HG02571 (cell line): ENCODE data around the gene DOCK10.

Experiments
- ATAC-seq: cut with Tn5 transposase; IDR thresholded peaks from one replicate; pipeline ENCODE4 v1.9.1; 2021; ENCODE audit warnings: mild to moderate bottlenecking, moderate library complexity; ENCODE audit not compliant: unreplicated experiment

The DOCK10 gene

DNA sequence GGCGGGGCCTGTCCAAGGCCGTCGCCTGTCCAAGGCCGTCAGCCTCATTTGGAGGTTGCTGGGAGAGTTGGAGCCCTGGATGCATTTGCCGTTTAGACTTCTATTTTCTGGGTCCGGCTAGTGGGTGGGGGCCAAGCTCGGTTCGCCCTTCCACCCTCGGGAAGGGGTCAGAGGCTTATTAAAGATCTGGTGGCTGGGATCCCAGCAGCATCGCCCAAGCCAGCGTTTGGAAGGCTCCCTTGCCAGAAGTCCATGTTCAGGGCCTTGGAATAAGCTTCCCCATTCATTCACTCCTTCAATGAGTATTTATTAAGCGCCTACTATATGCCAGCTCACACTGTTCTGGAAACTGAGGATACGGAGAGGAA, 516 bp upstream of the DOCK10 start:
- ATAC-seq: no peak

DNA sequence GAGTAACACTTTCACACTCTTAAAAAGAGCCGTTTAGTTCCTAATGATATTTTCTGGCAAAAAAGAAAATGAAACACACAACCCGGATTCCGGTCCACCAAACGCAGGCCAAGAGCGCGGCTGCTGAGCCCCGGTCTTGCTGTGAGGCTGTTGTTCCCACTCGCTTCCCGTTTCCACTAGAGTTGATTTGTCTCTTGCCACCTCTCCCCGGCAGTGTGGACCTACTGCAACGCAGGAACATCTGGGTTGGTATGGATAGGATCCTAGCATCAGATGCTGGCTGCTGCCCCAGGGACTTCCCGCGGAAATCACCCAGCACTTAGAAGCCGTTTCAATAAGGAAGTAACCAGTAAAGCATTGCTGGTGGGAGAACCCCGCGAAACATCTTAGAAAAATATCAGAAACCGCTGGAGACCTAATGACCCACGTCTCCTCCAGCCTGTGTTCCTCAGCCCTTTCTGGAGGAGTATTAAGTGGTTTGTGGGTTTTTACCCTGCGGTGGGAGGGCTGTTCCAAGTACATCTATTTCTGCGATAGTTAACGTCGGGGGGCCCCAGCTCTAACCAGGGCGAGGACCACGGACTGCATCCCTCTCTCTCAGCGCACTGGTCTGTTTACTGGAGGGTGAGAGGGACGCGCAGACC, 939 bp downstream of the DOCK10 start:
- ATAC-seq: peak; percentile 63

DNA sequence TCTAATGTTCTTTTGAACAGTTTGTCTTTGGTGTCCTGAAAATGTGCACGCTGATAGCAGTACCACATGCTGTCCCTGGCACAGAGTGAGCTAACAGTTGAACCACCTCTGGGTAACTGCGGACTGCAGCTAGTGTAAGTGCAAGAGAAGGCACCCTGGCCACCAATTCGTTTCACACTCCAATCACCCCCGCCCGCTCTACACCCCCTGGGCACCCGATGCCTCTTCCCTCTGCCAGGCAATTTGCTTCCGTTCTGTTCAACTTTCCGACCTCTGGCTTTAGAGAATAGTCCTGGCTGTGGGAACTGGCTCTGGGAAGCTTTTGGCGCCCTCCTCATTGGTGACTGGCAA, 1.4 kb downstream of the DOCK10 start:
- ATAC-seq: peak; percentile 20

DNA sequence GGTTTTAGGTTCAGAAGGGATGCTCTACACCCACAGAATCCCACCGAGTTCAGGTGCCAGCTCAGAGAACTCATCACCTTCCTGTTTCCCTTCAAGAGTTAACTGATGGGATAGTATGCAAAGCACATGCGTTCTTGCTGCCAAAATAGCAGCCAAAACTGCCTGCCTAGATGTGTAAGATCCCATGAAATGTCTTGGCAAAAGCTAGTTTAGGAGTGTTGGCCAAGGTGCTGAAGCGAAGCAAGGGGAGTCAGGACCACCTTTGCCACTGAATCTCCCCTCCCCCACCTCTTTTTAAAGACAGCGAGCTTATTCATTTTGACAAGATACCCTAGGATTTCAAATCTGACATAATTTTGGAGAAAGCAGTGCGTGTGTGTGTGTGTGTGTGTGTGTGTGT, 2.1 kb downstream of the DOCK10 start:
- ATAC-seq: no peak

DNA sequence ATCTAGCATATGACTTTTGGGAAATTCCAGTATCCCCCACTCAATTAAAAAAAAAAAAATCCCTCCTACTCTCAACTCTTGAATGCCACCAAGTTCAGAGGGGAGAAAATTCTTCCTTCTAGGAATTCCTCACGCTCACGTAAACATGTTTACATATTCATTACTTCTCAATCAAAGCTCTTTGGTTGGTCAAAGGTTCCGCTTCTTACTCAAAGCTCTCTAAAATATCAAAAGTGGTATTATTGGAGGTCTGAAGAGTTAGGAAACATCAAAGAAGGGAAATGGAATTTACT, 4.1 kb downstream of the DOCK10 start:
- no peak for ATAC-seq

- no peak for ATAC-seq
Observed at GRCh38 chr2:225037415-225038230, 4.6 kb downstream of the DOCK10 start.

DNA sequence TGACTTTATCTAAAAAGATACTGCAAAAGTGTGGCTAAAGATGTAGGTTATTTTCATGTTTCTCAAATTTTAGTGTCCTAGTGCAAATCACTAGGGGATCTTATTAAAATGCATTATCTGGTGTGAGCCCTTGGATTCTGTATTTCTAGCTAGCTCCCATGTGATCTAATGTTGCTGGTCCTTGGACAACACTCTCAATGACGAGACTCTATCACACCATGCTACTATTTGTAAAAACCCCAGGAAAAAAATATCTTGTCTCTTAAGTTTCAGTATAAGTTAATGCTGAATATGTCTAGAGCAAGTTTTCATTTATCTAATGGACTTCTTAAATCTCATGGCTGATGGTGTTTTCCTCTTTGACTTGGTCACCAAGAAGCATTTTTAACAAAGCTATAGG, 5.8 kb downstream of the DOCK10 start:
- ATAC-seq: no peak

- ATAC-seq: no peak
Observed at GRCh38 chr2:225033440-225034318, 8.6 kb downstream of the DOCK10 start.

DNA sequence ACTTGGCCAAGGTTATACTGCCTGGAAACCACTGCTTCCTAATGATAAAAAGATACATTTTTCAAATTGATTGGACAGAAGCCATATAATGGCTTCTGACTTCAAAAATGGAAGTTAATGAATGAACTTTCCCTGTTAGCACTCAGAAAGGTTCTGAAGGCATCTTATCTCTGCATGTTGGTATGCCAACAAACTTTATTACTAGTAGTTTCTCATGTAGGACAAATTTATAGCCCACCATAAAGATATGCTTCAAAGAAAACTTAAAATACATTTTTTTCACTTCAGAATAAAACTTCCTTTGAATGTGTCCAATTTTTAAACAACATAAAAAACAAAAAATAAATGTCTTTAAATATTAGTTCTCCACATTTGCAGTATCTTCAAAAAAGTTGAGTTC, 10.0 kb downstream of the DOCK10 start:
- ATAC-seq: no peak

GRCh38 chr2:225031599-225031998, 10.7 kb downstream of the DOCK10 start:
- no peak for ATAC-seq

DNA sequence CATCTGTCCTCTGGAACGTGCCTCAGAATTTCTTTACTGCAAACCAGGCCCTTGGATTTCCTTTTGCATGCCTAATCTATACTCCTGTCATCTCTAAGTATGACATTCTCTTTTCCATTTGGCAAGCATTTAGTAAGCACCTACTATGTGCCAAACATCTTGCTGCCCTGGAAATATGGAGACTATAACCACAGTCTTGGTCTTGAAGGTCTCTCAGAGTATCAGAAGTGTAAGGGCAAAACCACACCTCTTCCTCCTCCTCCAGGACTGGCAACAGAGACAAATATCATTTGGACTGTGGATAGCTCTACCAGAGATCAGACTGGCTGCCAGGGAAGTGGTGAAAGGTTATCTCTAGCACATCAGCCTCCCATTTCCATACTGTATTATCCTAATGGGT, 11.4 kb downstream of the DOCK10 start:
- no peak for ATAC-seq

DNA sequence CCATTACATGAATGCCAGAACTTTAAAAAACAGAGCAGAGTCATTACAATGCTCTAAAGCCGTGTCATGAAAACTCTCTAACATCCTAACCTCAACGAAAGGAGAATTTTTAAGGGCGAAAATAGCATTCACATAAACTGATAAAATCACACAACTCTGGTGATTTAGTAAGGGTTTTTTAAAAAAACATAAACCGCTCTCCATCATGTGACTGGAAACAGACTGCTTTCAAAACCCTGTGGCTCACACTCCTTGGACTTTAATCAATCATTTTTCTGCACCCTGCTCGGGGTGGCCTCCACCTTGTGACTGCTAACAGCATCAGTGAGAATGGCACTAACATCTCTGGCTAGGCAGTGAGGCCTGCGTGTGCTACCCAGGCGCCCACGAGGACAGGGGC, 12.1 kb downstream of the DOCK10 start:
- no peak for ATAC-seq

GRCh38 chr2:225028572-225028971, 13.7 kb downstream of the DOCK10 start:
- no peak for ATAC-seq

DNA sequence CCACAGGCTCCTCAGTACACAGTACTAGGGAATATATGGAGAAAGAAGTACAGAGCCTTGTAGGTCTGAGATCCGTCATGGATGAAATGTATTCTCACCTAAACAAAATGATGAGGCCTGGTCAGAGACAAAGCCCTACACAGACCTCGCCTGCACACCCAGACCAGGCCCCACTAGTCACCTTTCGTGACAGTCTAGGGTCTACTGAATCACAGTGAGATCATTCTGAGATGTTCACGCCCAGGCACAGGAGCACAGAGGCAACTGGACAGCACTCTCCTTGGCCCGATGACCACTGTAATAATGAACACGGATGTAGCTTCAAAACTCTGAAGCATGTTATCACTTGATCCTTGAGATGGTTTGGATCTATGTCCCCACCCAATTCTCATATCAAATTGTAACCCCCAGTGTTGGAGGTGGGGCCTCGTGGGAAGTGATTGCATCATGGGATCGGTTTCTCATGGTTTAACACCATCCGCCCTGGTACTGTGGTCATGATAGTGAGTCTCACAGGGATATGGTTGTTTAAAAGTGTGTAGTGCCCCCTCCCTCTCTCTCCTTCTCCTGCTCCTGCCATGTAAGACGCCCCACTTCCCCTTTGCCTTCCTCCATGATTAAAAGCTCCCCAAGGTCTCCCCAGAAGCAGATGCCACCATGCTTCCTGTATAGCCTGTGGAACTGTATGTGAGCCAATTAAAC, 15.1 kb downstream of the DOCK10 start:
- ATAC-seq: no peak

DNA sequence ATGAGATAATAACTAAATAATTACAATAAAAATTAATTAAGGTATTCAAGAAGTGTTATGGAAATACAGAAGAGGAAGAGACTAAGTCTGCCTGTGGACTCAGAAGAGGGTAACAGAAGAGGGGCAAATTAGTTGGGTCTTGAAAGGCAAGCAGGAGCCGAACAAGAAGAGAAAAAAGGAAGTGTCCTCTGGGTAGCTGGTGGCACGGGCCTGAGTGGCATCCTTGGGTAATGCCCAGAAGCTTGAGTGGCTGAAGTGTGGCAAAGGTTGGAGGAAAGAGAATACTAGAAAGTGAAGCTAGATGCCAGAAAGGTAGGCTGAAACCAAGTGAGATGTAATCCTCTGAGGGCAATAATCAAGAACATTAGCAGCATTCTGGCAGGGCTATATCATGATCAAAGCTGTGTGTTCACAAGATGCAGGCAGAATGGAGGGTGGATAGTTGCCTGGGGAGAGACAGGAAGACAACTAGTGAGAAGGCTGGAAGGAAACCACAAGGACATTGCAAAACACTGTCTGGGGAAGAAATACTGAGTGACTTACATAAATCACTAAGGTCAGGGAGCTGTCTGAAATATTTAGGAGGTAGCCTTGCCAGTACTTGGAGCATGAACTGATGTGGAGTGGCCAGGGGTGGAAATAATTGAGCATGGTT, 16.2 kb downstream of the DOCK10 start:
- no peak for ATAC-seq

GRCh38 chr2:225022188-225022587, 20.1 kb downstream of the DOCK10 start:
- no peak for ATAC-seq

DNA sequence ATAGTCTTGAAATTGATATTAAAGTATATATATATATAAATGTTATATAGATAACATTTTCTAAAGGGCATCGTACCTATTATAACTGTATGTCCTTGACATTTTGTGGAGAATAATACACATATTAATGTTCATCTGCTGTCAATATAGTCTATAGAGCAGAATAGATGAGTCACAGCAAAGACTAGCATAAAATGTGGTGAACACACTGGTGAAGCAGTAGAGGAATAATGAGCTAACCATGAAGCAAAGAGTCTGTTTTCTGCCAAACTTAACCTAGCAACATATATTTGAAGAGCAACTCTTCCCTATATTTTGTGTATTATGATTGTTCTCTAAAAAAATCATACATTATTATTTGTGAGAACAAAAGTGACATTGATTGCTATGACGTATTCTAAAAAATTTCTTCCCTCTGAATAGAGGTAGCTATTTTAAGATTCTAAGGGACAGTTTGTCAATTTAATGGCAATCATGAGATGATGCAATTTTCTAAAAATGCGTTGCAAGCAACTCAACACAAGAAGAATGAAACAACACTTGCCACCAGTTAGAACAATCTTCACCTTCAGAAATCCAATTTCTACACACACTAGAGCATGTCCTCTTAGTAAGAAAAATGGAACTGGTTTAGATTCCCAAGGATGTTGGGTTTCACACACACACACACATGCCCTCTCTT, 22.0 kb downstream of the DOCK10 start:
- ATAC-seq: no peak

DNA sequence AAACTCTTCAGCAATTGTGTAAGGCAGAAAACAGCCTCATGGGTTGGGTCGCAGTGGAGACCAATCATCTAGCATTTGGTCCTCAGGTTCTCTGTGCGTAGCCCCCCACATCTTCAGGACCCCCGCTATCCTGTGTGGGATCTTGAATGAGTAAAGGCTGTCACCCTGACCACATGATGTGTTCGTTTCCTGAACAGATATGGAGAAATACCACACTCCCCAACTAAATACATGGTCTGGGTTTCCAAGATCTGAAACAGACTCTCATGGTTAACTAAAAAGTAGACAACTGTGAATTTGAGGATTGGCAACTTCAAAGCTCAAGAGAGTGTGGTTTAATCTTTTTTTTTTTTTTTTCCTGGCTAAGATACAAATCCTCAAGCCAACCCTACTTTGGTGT, 23.2 kb downstream of the DOCK10 start:
- no peak for ATAC-seq

- no peak for ATAC-seq
Observed at GRCh38 chr2:225017713-225018112, 24.6 kb downstream of the DOCK10 start.

DNA sequence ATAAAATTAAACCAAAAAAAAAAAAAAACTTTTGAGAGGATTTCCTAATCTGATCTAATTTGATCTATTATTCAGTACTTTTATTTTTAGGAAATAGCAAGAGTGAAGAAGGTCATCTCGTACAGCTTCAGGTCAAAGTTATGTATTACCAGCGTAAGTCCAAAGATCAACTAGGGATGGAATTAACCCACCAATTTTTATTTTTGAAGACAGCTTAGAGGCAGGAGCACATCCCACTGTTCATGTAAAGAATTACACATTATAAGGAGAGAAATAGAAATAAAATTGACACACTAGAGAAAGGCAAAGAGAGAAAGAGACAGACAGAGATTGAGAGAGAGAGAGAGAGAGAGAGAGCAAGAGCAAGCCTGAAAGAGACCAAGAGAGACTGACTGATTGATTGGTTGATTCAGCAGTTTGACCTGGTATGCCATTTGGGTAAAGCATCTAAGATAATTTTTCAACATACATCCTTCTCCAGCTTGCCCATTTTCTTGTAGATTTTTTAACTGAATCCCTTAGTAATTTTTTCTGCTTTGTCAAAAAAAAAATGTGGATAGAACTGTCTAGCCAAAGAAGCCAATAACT, 25.1 kb downstream of the DOCK10 start:
- ATAC-seq: no peak
